Bone marrow (tissue), 2 donors: ENCODE data around the gene C12orf76.
"Not testable (repeated sequence)": the region's sequence is repeated elsewhere in the genome, so short reads cannot be mapped to it uniquely, and the experiment has no call there.

Source experiments
- DNase-seq, 2 donors: peaks; one replicate each; lab custom pipeline; 2025; lab: John Stamatoyannopoulos, UW

Gene C12orf76

GRCh38 chr12:110048242-110049027 is at the start of gene C12orf76:
TSS of gene C12orf76 (minus strand) at chr12:110048522. CDS start at chr12:110048495, 27 bp downstream.
- DNase-seq = peak; percentile 70 to 95

- peak in 1 of 2 donors; percentile 23 for DNase-seq
Observed at GRCh38 chr12:110093631-110094311, 45.4 kb upstream of the C12orf76 start.

- no peak for DNase-seq
Observed at GRCh38 chr12:110091136-110091711, 42.9 kb upstream of the C12orf76 start.

- no peak for DNase-seq
Observed at GRCh38 chr12:110090266-110091135, 42.2 kb upstream of the C12orf76 start.

- peak in 1 of 2 donors; percentile 84 for DNase-seq
Observed at GRCh38 chr12:110088936-110089335, 40.6 kb upstream of the C12orf76 start.

- DNase-seq = peak in 1 of 2 donors; percentile 36
Observed at GRCh38 chr12:110088216-110088615, 39.9 kb upstream of the C12orf76 start.

- no peak for DNase-seq
Observed at GRCh38 chr12:110084314-110085015, 36.1 kb upstream of the C12orf76 start.

GRCh38 chr12:110080410-110080809 is 32.1 kb upstream of the C12orf76 start:
- DNase-seq = no peak

GRCh38 chr12:110079477-110080400 is 31.4 kb upstream of the C12orf76 start:
- peak; percentile 28 to 92 for DNase-seq

- DNase-seq = no peak
Observed at GRCh38 chr12:110077800-110078199, 29.5 kb upstream of the C12orf76 start.

GRCh38 chr12:110075880-110076279 is 27.6 kb upstream of the C12orf76 start:
- DNase-seq = no peak

GRCh38 chr12:110074089-110074488 is 25.8 kb upstream of the C12orf76 start:
- DNase-seq = no peak

GRCh38 chr12:110073049-110073831 is 24.9 kb upstream of the C12orf76 start:
- peak in 1 of 2 donors; percentile 32 for DNase-seq

GRCh38 chr12:110072636-110073035 is 24.3 kb upstream of the C12orf76 start:
- DNase-seq = not testable (repeated sequence)

- no peak for DNase-seq
Observed at GRCh38 chr12:110071967-110072366, 23.6 kb upstream of the C12orf76 start.

- DNase-seq = no peak
Observed at GRCh38 chr12:110071504-110071903, 23.2 kb upstream of the C12orf76 start.

GRCh38 chr12:110068654-110069053 is 20.3 kb upstream of the C12orf76 start:
- DNase-seq = no peak

GRCh38 chr12:110068115-110068514 is 19.8 kb upstream of the C12orf76 start:
- not testable (repeated sequence) for DNase-seq

- DNase-seq = no peak
Observed at GRCh38 chr12:110067531-110067930, 19.2 kb upstream of the C12orf76 start.
